ENCODE data around the gene CCNYL1. TPM values are rescaled to one million over a fixed set of nuclear protein-coding genes. Genes with fewer than 3 reads are reported as not detected.

CCNYL1 gene
- total RNA-seq, 4 donors from 2014 or later: 14.8 to 22.2 (median 17.9) TPM

DNA sequence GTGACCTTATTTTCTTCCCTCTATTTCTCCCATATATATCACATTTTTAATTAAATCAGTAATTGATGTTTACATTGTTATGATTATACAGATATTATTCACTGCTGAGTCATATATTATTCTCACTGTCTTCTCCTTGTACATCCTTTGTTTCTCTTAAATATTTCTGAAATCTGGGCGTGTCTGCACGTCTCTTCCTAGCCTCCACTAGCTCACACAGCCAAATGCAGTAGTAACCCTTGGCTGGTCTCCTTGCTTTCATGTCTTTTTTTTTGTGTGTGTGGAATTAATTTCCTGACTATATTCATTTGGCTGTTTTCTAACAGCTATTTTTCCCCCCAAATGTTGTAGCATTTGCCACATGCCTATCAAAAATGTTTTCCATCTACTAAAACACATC is 15.8 kb downstream of the CCNYL1 start:
- intact Hi-C loops (cut with DNase I): no loop called here
- Histone ChIP-seq H3K9me3 (no peaks in the 10 kb centered on the region), H3K27me3 (no peaks in the 10 kb centered on the region), H3K27ac (no peak overlapping the region), H3K36me3 (no peaks in the 10 kb centered on the region), H3K4me1 (peaks cover 7 to 19% of the 10 kb centered on the region in 2 donors), H3K4me3 (replicated peaks in 1 of 3) (no peak overlapping the region)
- no peak for DNase-seq
- no peak for TF ChIP-seq POLR2A (IDR thresholded peaks at IDR 0.05)
- TF ChIP-seq, protein P1, sequence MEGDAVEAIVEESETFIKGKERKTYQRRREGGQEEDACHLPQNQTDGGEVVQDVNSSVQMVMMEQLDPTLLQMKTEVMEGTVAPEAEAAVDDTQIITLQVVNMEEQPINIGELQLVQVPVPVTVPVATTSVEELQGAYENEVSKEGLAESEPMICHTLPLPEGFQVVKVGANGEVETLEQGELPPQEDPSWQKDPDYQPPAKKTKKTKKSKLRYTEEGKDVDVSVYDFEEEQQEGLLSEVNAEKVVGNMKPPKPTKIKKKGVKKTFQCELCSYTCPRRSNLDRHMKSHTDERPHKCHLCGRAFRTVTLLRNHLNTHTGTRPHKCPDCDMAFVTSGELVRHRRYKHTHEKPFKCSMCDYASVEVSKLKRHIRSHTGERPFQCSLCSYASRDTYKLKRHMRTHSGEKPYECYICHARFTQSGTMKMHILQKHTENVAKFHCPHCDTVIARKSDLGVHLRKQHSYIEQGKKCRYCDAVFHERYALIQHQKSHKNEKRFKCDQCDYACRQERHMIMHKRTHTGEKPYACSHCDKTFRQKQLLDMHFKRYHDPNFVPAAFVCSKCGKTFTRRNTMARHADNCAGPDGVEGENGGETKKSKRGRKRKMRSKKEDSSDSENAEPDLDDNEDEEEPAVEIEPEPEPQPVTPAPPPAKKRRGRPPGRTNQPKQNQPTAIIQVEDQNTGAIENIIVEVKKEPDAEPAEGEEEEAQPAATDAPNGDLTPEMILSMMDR (IDR thresholded peaks at IDR 0.05): no peak
- WGBS, 2 donors: 66 to 77% methylated on average over 2 of the region's 2 CpGs

DNA sequence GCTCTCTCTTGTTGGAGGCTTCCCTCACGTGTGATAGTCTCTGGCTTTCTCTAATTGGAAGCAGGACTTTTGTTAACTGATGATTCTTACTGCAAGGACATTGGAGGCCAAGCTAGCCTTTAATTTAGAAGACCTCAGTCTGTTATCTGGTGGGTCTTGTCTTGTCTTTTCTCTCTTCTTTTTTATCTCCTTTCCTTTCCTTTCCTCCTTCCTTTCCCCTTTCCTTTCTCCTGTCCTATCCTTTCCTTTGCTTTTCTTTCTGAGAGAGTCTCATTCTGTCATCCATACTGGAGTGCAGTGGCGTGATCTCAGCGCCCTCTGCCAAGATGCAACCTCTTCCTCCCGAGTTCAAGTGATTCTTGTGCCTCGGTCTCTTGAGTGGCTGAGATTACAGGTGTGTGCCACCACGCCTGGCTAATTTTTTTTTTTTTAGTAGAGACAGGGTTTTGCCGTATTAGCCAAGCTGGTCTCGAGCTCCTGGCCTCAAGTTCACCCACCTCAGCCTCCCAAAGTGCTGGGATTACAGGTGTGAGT is 18.1 kb downstream of the CCNYL1 start:
- peak; percentile 81 for DNase-seq
- no peaks in the 10 kb centered on the region for H3K27me3 ChIP-seq
- H3K36me3 ChIP-seq: no peaks in the 10 kb centered on the region
- WGBS, 2 donors: 53% methylated on average over 8 of the region's 8 CpGs
- TF ChIP-seq, protein P1 (IDR thresholded peaks at IDR 0.05): no peak
- TF ChIP-seq POLR2A (IDR thresholded peaks at IDR 0.05): no peak
- peaks cover 15 to 25% of the 10 kb centered on the region in 2 donors for H3K4me1 ChIP-seq
- intact Hi-C loops (cut with DNase I): no loop called here
- H3K27ac ChIP-seq: no peak overlapping the region
- H3K9me3 ChIP-seq: no peaks in the 10 kb centered on the region
- H3K4me3 ChIP-seq (replicated peaks in 1 of 3): no peak overlapping the region

DNA sequence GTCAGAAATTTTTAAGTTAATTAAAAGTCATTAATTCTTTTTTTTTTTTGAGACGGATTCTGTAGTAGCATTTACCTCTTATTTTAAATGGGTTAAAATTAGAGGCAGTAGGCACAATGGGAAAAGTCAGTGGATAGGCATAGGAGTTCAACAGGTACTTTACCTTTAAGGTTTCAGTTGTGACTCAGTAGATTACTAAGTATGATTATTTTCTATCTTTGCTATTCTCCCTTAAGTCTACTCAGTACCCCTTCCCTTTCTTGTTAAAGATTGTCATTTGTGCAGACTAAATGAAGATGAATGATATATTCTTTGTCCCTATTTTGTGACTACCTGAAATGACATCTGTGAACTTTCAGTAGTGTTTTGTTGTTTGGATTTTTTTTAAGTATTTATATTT is 19.7 kb downstream of the CCNYL1 start:
- TF ChIP-seq, protein P1 (IDR thresholded peaks at IDR 0.05): no peak
- DNase-seq: no peak
- Histone ChIP-seq H3K9me3 (no peaks in the 10 kb centered on the region), H3K36me3 (no peaks in the 10 kb centered on the region), H3K4me1 (peaks cover 16 to 22% of the 10 kb centered on the region in 2 donors), H3K27ac (no peak overlapping the region), H3K27me3 (no peaks in the 10 kb centered on the region), H3K4me3 (replicated peaks in 1 of 3) (no peak overlapping the region)
- intact Hi-C loops (cut with DNase I): no loop called here
- WGBS, 2 donors: 96 to 97% methylated on average over 1 of the region's 1 CpG

DNA sequence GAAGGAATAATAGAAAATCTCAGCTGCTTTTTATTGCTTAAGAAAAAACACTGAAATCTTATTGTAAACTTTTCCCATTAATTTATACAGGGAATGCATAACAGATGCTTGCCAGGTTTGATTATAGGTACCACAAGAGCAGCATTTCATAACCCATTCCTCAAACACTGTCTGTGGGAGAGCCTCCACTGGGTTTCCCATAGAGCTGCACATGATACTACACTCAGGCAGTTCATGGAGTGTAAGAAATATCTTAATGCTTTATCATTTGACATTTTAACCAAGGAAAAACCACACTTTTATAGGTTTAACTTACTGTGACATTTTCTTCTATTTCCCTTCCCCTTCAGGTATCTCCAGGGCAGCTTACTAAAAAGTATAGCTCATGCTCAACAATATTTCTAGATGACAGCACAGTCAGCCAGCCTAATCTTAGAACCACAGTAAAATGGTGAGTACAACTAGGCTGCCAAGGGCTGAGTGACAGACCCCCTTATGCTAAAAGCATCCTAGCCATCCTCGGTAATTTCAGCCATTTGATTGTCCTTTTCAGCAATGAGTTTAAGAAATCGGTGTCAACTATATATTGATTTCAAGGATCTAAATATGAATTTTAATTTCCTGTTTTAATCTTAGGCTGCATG is 22.3 kb downstream of the CCNYL1 start:
- Histone ChIP-seq H3K27ac (no peak overlapping the region), H3K9me3 (no peaks in the 10 kb centered on the region), H3K27me3 (no peaks in the 10 kb centered on the region), H3K36me3 (no peaks in the 10 kb centered on the region), H3K4me1 (peaks cover 13 to 18% of the 10 kb centered on the region in 2 donors), H3K4me3 (replicated peaks in 1 of 3) (no peak overlapping the region)
- intact Hi-C loops (cut with DNase I): no loop called here
- TF ChIP-seq, protein P1 (IDR thresholded peaks at IDR 0.05): no peak
- no peak for TF ChIP-seq POLR2A (IDR thresholded peaks at IDR 0.05)
- 84 to 90% methylated on average over 2 of the region's 2 CpGs for WGBS, 2 donors
- DNase-seq: no peak

DNA sequence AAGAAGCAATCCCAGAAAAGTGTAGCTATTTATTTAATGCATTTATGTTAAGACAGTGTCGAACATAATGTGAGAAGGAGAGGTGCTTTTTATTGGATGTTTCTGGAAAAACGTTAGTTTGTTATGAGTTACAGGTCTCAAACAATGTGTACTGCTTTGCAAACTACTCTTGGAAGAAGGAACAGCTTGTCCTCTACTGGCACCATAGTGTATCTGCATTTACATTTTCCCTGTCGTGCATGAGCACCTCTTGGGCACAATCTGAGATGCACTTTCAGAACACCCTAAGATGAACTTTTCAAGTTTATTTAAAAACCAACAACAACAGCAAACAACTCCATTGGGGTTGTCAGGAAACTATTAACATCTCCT is 22.8 kb downstream of the CCNYL1 start:
- intact Hi-C loops (cut with DNase I): no loop called here
- DNase-seq: no peak
- peaks cover 13 to 18% of the 10 kb centered on the region in 2 donors for H3K4me1 ChIP-seq
- no peaks in the 10 kb centered on the region for H3K9me3 ChIP-seq
- no peaks in the 10 kb centered on the region for H3K27me3 ChIP-seq
- TF ChIP-seq, protein P1 (IDR thresholded peaks at IDR 0.05): peak in 4 of 6 experiments; percentile 53 to 66 (median 60)
- no peak for TF ChIP-seq POLR2A (IDR thresholded peaks at IDR 0.05)
- H3K4me3 ChIP-seq (replicated peaks in 1 of 3): no peak overlapping the region
- H3K27ac ChIP-seq: no peak overlapping the region
- 31% methylated on average over 3 of the region's 3 CpGs for WGBS, 2 donors
- no peaks in the 10 kb centered on the region for H3K36me3 ChIP-seq

Data from thyroid gland (tissue), 4 donors.